ENCODE measurements around the gene ZCCHC7.

The ZCCHC7 gene

DNA sequence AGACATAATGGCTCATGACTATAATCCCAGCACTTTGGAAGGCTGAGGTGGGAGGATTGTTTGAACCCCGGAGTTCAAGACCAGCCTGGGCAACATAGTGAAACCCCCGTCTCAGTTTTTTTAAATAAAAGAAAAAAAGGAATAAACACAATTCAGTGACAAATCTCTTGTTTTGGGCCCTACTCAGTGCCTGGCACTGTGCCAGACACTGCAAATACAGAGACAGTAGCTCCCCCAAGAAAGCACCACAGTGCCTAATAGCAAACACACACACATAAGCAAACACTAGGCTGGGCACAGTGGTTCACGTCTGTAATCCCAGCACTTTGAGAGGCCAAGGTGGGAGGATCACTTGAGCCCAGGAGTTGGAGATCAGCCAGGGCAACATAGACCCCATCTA is 252.5 kb downstream of the ZCCHC7 start:
- peak overlapping the region; percentile 88 for H3K4me2 ChIP-seq (ENCODE audit: low read length)
- no peaks in the 10 kb centered on the region for H3K27me3 ChIP-seq (ENCODE audit: control insufficient read depth, low read length)
- H3K9me2 ChIP-seq (replicated peaks; ENCODE audit: control insufficient read depth, low read length): no peaks in the 10 kb centered on the region
- TF ChIP-seq EZH2phosphoT487 (IDR thresholded peaks at IDR 0.05; ENCODE audit: borderline replicate concordance, low read length): no peak
- TF ChIP-seq, protein P1, sequence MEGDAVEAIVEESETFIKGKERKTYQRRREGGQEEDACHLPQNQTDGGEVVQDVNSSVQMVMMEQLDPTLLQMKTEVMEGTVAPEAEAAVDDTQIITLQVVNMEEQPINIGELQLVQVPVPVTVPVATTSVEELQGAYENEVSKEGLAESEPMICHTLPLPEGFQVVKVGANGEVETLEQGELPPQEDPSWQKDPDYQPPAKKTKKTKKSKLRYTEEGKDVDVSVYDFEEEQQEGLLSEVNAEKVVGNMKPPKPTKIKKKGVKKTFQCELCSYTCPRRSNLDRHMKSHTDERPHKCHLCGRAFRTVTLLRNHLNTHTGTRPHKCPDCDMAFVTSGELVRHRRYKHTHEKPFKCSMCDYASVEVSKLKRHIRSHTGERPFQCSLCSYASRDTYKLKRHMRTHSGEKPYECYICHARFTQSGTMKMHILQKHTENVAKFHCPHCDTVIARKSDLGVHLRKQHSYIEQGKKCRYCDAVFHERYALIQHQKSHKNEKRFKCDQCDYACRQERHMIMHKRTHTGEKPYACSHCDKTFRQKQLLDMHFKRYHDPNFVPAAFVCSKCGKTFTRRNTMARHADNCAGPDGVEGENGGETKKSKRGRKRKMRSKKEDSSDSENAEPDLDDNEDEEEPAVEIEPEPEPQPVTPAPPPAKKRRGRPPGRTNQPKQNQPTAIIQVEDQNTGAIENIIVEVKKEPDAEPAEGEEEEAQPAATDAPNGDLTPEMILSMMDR (IDR thresholded peaks at IDR 0.05; ENCODE audit: low read depth, low read length, poor library complexity, severe bottlenecking): no peak
- no peaks in the 10 kb centered on the region for H3K36me3 ChIP-seq (ENCODE audit: control insufficient read depth, low read length)
- H3F3A ChIP-seq (ENCODE audit: control insufficient read depth, insufficient read depth): peaks cover 68% of the 10 kb centered on the region
- H3K4me3 ChIP-seq (ENCODE audit: low read length): peak overlapping the region; percentile 64
- H4K20me1 ChIP-seq (ENCODE audit: control insufficient read depth, insufficient read depth, low read depth, low read length): no peaks in the 10 kb centered on the region
- peaks cover 99% of the 10 kb centered on the region for H3K4me1 ChIP-seq (ENCODE audit: control insufficient read depth, low read length)
- no peaks in the 10 kb centered on the region for H3K9me3 ChIP-seq (ENCODE audit: control insufficient read depth, insufficient read depth, low read length)
- H3K27ac ChIP-seq (ENCODE audit: low read depth, low read length): peak overlapping the region; percentile 99
- no peaks in the 10 kb centered on the region for H3K79me2 ChIP-seq (ENCODE audit: control insufficient read depth, low read length)

DNA sequence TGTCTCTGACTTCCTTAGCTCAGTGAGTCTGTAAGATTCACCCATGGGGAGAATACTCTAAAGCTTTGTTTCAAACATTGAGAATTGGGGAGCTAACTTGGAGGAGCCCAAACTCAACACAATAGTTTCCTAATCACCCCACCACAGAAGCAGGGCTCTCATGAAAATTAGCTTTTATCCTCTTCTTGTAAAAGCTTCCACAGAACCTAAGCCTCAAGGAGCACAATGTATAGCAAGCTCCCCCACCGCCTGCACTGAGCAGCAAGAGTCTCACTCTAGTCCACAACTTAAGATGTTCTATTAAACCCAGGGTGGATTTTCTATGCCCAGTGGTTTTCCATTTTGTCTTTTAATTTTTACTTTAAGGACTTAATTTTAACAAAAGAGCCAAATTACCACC is 253.2 kb downstream of the ZCCHC7 start:
- H3K9me2 ChIP-seq (replicated peaks; ENCODE audit: control insufficient read depth, low read length): no peaks in the 10 kb centered on the region
- no peak for TF ChIP-seq EZH2phosphoT487 (IDR thresholded peaks at IDR 0.05; ENCODE audit: borderline replicate concordance, low read length)
- TF ChIP-seq, protein P1 (IDR thresholded peaks at IDR 0.05; ENCODE audit: low read depth, low read length, poor library complexity, severe bottlenecking): no peak
- H3K4me3 ChIP-seq (ENCODE audit: low read length): peak overlapping the region; percentile 64
- H3K9me3 ChIP-seq (ENCODE audit: control insufficient read depth, insufficient read depth, low read length): no peaks in the 10 kb centered on the region
- no peaks in the 10 kb centered on the region for H4K20me1 ChIP-seq (ENCODE audit: control insufficient read depth, insufficient read depth, low read depth, low read length)
- no peaks in the 10 kb centered on the region for H3K79me2 ChIP-seq (ENCODE audit: control insufficient read depth, low read length)
- H3F3A ChIP-seq (ENCODE audit: control insufficient read depth, insufficient read depth): peaks cover 68% of the 10 kb centered on the region
- H3K4me2 ChIP-seq (ENCODE audit: low read length): peak overlapping the region; percentile 88
- no peaks in the 10 kb centered on the region for H3K27me3 ChIP-seq (ENCODE audit: control insufficient read depth, low read length)
- peaks cover 99% of the 10 kb centered on the region for H3K4me1 ChIP-seq (ENCODE audit: control insufficient read depth, low read length)
- H3K36me3 ChIP-seq (ENCODE audit: control insufficient read depth, low read length): no peaks in the 10 kb centered on the region
- H3K27ac ChIP-seq (ENCODE audit: low read depth, low read length): peak overlapping the region; percentile 99

DNA sequence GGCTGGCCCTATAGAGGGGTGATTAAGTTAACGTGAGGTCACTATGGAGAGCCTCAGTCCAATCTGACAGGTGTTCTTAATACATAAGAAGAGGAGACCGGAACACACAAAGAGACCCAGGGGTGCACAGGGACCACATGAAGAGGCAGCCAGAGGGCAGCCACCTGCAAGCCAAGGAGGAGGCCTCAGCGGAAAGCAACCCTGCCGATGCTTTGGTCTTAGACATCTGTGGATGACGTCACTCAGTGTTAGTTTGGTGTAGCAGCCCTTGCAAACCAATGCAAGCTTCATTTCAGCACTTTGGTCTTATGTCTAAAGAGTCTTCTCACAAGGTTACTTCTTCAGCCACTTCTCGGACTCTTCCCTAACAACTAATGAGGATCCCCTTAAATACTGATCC is 254.5 kb downstream of the ZCCHC7 start:
- Histone ChIP-seq H3K27ac (ENCODE audit: low read depth, low read length) (peak overlapping the region; percentile 99), H3K4me3 (ENCODE audit: low read length) (peak overlapping the region; percentile 64), H3K27me3 (ENCODE audit: control insufficient read depth, low read length) (no peaks in the 10 kb centered on the region), H4K20me1 (ENCODE audit: control insufficient read depth, insufficient read depth, low read depth, low read length) (no peaks in the 10 kb centered on the region), H3K36me3 (ENCODE audit: control insufficient read depth, low read length) (no peaks in the 10 kb centered on the region), H3F3A (ENCODE audit: control insufficient read depth, insufficient read depth) (peaks cover 65% of the 10 kb centered on the region), H3K4me2 (ENCODE audit: low read length) (peak overlapping the region; percentile 88), H3K4me1 (ENCODE audit: control insufficient read depth, low read length) (peaks cover 98% of the 10 kb centered on the region), H3K79me2 (ENCODE audit: control insufficient read depth, low read length) (no peaks in the 10 kb centered on the region), H3K9me2 (replicated peaks; ENCODE audit: control insufficient read depth, low read length) (no peaks in the 10 kb centered on the region), H3K9me3 (ENCODE audit: control insufficient read depth, insufficient read depth, low read length) (no peaks in the 10 kb centered on the region)
- TF ChIP-seq, protein P1 (IDR thresholded peaks at IDR 0.05; ENCODE audit: low read depth, low read length, poor library complexity, severe bottlenecking): peak; percentile 42
- TF ChIP-seq EZH2phosphoT487 (IDR thresholded peaks at IDR 0.05; ENCODE audit: borderline replicate concordance, low read length): no peak
